GM21423 (cell line): ENCODE measurements around the gene COL10A1.
"Not testable (repeated sequence)": the region's sequence is repeated elsewhere in the genome, so short reads cannot be mapped to it uniquely, and the experiment has no call there.

Experiments used
- ATAC-seq: cut with Tn5 transposase; IDR thresholded peaks from one replicate; pipeline ENCODE4 v1.9.1; 2021; ENCODE audit warnings: mild to moderate bottlenecking, moderate library complexity; ENCODE audit not compliant: unreplicated experiment

COL10A1 gene

DNA sequence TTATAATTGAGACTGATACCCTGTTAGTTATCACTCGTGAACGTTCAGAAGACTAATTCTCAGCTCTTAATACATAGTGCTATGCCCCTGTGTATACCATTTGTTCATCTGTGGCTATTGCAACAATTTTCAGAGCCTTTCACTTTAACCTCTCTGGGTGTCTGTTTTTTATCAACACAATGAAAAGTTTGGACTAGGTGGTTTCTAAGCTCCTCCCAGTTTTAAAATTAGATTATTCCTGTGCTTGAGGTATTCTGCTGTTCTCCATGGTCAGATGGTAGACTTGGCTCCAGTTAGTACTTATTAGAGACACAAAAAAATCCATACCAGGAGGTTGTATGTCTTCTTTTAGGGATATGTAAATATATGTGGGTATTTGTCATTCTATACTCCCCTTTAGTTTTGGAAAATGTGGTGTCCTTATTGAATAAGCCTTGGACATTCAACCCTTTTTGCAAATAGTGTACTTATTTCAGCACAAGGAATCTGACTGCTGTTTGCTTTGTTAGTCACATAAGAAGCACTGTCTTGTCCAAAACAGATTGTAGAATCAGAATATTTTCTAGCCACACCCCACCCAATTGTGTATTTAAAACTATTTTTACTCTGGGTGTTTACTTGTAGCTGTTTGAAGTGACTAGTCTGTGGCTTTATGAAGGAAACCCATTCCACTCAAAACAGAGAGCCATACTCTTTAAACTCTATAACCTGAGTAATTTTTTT is 2.0 kb upstream of the COL10A1 start:
- no peak for ATAC-seq

DNA sequence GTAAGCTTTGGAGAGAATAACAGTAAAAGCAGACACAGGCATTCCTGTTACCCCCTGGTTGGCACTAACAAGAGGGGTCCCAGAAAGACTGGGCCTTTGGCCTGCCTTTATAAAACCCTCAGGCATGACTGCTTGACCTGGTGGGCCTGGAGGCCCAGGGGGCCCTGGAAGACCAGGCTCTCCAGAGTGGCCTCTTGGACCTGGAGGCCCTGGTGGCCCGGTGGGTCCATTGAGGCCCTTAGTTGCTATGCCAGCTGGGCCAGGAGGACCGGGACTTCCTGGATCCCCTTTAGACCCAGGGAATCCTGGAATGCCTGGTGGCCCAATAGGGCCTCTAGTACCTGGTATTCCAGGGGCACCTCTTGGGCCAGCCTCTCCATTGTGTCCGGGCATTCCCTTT is 5.5 kb downstream of the COL10A1 start:
- ATAC-seq: no peak

DNA sequence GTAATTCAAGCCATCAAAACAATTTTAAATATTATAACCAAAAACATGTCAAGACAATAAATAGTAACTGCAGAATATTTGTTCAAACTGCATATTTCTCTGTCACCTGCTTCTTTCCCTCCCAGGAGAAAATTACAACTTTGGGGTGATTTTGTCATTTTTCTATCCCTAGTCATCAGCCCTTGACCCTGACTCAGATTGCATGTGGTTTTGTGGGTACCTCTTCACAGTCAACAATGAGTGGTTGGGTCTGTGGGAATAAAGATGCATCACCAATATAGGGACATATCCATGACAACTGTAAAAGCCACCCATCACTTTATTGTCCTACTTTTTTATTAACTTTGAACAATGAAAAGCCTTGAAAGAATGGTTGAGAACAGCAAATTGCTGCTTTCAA is 7.3 kb downstream of the COL10A1 start:
- no peak for ATAC-seq

DNA sequence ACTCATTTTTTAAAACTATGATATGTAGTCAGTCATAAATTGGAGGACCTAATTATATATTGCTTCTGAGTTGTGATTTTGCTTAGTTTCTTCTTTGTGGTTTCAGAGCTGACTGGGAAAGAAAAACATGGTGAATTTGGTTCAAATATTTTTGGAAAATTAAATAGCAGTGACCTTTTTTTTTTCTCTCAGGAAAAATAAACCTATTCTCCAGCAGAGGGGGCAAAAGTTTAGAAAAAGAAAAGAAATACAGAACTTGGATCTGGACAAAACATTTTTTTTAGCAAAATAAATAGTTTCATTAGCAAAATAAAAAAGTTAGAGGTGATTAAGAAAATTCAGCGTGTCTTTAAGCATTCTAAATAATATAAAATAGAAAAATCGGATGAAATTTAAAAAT is 10.2 kb downstream of the COL10A1 start:
- no peak for ATAC-seq

DNA sequence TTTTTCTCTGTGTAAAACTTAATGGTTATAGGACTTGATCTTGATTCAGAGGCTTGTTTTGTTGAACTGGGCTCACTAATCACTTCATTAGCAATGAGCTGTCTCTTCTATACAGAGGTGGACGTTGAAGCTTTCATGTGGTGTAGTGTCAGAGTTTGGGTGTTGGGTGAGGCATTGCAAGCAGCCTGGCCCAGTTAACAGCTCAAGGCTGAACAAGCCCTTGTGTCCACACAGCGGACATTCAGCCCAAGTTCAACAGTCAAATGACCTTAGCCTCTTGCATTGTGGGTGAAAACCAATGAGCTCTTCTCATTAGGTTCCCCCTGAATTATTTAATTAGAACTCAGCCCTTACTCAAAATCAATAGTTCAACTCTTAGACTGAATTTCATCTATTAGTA is 12.5 kb downstream of the COL10A1 start:
- no peak for ATAC-seq

DNA sequence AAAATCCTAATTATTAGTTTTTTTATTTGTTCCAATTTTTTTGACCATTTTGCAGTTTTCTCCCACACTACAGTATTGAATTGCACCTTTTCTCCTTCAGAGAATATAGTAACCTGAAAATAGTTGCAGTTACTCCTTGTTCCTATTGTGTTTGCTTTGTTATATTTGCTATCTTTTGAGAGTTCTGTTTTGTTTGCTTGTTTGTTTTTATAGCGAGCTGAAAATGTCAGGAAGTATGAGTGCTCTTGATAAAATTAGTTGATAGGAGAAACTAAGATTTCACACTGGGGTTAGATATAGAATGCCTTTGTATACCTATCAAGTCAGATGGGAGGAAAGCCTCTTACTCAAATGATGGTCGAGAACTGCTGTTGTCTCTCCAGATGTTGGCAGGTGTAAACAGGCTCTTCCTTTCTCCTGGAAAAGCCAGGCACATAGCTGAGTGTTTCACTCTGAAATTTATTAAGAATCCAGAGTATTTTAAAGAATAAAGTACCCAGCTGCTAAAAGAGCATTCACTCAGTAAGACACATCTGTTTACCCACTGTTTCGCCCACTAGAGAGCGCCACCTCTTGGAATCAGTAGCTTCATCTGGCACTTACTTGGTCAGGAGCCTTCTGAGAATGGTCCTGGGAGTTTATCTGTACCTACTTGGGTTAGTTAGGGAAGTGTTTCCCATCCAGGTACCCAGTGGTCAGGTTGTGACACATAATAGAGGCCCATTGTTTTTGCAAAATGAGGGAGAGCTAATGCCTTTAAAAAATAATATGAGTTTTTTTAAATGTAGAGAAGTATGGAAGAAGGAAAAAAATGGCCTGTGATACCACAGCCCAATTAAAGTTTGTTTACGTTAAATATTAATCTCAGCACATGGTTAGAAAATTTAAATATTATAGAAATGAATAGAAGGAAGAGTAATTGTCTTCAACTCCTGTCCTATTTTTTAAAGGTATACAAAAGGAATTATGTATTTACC is 14.1 kb downstream of the COL10A1 start:
- ATAC-seq: peak; percentile 76

DNA sequence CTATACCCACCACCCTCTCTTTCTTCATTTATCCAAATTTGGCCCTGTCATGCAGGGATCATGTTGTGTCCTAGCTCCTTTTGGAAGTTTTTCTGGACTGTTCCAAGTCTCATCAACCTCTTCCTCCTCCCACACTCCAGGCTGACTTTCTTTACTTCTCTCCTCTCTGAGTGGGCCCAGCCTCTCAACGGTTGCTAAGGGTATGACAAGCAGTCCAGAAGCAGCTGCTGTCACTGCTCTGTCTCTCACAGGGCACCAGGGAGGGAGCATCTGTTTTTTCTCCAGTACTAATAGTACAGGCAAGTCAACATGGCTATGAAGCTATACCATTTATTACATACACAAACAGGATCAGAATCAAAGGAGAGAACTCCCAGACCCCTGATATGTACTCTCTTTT is 17.1 kb downstream of the COL10A1 start:
- no peak for ATAC-seq

DNA sequence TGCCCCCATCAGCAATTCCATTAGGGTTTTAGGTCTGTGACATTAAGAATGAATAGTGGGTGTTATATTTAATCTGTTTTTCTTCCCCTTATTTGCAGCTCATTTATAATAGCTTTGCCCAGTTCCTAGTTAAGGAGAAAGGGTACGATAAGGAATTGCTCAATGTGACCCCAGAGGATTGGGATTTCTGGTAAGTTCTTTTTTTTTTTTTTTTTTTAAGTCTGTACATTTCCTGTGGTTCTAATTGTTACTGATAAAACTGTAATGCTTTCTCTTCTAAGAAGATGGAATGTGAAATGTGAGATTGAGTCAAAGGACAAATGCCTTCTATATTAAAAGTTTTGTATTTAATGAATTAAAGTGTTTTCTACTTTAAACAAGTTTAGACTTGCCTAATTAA is 19.8 kb downstream of the COL10A1 start:
- ATAC-seq: no peak

DNA sequence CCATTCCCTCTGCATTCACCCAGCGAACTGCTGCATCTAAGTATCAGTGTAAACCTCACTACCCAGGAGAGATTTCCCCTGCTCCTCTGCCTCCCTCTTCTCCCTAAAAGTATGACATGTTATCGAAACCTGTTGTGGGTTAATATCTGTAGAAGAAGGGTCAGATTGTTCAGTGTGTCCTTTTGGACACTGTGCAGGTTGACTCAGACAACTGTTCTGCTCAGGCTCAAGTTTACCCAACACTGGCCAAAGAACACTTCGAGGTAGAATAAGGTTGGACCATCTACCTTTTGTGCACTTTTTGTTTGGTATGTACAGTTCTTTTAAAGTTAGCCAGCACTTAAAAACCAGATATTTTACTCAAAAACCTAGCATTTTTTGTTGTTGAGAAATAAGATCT is 20.7 kb downstream of the COL10A1 start:
- no peak for ATAC-seq

DNA sequence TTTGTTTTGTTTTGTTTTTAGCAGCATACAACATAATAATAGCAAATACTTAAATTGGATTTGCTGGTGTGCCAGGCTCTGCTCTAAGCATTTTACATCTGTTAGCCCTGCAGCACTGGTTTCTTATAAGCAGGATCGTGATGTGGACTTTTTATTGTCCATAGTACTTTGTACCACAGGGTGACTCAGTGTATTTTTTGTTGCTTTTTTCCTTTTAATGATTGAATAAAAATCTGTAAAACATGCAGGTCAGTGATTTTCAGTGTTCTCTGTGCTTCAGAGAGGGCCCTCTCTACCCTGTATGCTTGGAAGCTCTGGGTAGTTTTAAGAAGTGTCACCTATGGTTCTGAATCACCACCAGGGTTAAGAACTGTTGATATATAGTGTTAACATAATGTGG is 21.3 kb downstream of the COL10A1 start:
- ATAC-seq: no peak

DNA sequence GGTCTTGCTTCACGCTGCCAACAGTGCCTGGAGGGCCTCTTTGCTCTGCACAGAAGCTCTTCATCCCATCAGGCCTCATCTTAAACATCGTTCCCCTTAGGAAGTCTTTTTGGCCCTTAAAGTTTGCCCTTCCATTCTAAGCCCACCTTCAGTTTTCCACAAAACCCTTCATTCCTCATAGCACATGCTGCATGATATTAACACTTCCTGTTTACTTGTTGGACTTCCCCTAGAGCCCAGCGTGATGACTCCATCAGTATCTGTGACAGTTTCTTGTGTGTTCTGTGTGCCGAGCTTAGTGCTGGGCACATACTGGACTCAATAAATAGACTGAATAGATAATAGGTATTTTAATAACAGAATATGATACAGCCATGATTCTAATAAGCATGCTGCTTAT is 23.1 kb downstream of the COL10A1 start:
- no peak for ATAC-seq

DNA sequence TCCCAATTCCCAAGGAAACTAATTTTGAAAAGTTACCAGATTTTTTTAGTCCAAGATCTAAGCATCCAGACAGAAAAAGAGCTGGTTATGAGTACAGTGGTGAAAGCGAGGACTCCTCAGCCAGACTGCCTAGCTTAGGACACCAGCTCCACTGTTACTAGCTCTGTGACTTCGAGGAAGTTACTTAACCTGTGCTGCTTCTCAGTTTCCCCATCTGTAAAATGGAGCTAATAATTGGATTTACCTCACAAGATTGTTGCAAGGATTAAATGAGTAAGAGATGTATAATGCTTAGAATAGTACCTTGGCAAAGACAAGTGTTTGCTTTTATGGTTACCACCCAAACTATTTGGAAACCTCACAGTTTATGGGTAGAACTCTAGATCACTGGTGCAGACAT is 24.1 kb downstream of the COL10A1 start:
- ATAC-seq: no peak

DNA sequence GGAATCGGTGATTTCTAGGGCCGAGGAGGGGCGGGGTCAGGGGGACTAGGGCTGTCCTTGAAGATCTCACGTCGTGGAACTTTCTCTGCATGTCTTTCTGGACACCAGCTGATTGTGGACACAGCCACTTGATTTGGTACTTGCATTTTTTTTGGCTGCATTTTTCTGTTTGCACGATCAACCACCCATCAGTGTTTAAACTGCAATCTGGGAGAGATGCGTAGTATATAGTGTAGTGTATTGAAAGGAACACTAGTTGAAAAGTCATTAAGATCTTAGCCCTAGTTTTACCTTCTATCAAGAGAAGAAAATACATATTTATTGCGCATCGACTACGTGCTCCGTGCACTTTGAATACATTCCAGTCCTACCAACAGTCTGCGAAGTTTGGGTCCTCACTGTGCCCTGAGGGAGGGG is 24.6 kb downstream of the COL10A1 start:
- ATAC-seq: no peak

DNA sequence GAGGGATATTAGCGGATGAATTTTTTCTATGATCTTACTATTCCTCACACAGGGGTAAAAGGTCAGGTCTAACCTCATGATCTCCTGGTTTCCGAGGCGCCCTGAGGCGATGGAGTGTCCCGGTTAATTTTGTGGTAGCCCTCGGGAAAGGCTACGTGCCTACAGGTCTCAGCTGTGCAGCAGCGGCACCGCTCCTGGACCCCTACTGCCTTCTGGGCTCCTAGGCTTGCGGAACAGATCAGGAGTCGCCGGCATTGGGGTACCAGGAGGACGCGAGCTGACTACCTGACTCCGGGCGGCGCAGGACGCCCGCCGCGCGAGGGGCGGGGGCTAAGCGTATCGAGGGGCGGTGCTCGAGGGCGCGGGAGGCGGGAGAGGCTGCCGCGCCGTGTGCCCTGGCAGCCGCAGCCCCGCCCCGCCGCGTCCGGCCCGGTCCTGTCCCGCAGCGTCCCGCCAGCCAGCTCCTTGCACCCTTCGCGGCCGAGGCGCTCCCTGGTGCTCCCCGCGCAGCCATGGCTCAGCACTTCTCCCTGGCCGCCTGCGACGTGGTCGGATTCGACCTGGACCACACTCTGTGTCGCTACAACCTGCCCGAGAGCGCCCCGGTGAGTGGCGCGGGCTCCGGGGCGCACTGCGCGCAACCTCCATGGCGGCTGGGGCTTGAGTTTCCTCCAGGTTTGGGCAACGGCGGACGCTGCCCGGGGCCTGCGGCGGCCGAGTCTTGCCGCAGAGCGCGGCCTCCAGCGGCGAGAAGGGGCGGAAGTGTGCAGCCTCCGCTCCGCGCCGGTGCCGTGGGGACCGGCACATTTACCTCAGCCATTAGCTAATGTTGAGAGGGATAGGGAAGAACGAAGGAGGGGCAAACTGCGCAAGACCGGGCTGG is 25.3 kb downstream of the COL10A1 start, which contains the start of gene NT5DC1:
TSS of gene NT5DC1 (plus strand) at position 435 of the 883 bp plus-strand sequence. CDS start at position 513, 78 bp downstream.
- peak; percentile 84 for ATAC-seq

DNA sequence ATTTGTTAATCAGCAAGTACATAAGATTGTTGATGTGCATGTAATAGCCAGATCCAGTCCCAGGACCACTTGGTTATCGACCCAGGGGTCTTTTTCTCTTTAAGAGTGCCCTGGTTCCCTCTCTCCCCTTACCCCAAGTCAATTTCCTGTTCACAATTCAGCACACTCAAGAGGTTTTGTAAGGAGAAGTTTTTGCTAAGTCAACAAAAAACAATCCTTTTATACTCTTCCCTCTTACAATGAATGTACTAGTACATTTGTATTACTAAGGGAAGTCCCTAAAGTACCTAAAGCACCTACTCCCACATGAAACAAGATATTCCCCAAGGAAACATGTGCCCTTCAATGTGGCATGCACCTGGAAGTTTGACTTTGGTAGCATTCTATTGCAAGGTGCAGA is 26.9 kb downstream of the COL10A1 start:
- ATAC-seq: no peak

DNA sequence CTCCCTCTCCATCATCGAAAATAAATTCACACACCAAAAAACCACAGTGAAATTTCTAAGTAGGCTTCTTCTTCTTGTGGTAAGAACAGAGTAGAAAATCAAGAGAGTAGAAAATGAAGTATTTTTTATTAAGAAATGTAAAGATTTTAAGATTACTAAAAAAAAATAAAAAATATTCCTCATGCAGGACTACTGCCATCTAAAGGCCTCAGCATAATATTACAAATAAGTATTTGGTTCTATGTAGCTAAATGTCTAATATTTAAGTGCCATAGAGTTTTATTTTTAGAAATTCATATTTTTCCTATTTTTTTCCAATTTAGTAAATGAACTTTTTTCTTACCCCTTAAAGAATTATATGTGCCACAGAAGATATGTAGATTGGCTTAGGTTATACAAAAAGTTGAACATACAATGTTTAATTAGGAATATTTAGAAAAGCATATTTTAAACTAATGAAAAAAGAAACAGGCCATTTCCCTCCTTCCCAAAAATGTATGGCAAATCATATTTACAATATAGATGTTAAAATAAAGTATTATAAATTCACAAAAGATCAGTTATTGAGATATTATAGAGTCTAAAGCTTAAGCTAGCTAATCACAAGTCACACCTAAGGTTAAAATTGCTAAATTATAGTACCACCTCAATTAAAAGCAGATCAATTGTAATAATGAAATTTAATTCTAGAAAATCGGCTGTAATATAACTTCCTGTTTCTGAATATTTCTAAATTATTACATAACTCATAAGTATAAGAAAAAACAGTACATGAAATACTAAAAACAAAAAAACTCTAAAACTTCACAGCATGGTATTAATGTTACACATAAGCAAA is 28.7 kb downstream of the COL10A1 start:
- no peak for ATAC-seq

DNA sequence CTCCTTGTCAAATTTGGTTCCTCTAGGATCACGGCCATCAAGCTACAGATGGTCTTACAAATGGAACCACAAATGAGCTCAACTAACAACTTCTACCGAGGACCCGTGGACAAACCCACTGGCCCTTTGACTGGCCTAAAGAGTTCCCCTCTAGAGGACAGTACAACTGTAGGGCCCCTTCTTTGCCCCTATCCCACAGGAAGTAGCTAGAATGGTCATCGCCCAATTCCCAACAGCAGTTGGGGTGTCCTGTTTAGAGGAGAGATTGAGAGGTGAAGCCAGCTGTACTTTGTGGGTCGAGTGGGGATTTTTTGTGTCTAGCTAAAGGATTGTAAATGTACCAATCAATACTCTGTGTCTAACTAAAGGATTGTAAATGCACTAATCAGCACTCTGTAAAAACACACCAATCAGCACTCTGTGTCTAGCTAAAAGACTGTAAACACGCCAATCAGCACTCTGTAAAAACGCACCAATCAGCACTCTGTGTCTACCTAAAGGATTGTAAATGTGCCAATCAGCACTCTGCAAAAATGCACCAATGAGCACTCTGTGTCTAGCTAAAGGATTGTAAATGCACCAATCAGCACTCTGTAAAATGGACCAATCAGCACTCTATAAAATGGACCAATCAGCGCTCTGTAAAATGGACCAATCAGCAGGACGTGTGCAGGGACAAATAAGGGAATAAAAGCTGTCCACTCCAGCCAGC is 29.7 kb downstream of the COL10A1 start:
- not testable (repeated sequence) for ATAC-seq

DNA sequence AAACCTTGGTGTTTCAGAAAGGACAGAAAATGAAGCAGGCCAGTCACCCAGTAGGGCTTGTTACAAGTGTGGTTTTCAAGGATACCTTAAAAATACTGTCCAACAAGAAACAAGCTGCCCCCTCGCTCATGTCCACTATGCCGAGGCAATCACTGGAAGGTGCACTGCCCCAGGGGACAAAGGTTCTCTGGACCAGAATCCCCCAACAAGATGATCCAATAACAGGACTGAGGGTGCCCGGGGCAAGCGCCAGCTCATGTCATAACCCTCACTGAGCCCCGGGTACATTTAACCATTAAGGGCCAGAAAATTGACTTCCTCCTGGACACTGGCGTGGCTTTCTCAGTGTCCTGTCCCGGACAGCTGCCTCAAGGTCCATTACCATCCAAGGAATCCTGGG is 31.9 kb downstream of the COL10A1 start:
- ATAC-seq: no peak

DNA sequence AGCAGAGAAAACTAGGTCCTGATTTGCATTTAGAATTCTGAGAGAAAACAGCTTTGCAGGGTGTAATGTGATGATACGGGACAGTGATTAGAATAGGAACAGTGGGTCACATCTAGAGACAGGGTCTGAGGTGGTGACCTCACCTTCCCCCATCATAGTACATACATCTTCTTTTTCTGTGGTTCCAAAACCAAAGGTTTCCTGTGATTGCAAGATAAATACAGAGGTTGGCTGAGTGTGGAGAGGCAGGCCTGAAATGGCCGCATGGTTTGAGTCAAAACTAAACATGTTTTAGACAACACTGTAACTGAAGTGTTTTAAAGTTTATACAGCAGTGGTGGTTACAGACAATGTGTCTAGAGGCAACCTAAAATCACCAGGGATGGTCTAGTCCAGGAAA is 35.7 kb downstream of the COL10A1 start:
- ATAC-seq: peak; percentile 68
